ENCODE data around the gene AQP2.

The AQP2 gene

DNA sequence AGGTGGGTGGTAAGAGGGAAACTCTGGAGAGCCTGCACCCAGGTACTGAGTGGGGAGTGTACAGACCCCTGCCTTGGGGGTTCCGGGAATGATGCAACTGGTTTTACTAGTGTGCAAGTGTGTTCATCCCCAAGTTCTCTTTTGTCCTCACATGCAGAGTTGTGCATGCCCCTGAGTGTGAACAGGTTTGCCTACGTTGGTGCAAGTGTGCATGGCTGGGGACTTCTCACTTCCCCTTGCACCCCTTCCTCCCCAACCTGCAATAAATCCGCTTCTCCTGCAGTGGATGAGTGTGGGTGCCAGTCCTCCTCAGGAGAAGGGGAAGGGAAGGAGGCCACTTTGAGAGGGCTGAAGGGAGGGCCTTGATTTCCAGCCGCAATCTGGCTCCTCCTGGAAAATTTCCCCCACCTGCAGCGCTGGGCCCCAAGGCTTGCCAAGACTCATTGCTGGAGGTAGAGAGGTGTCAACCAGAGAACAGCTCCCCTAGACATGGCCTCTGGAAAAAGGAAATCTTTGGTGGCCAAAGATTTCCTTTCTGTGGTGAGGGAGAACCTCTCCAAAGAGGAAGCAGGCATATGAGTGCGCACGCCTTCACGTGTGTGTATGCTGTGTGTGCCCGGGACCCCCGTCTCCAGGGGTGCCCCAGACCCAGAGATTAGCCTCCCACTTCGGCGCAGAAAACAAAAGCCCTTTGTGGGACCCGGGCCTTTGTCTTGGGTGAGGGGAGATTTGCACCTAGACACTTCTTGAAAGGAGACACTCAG, 5.5 kb downstream of the AQP2 start:
- no peak for DNase-seq (ENCODE audit: low read depth, low spot score)

DNA sequence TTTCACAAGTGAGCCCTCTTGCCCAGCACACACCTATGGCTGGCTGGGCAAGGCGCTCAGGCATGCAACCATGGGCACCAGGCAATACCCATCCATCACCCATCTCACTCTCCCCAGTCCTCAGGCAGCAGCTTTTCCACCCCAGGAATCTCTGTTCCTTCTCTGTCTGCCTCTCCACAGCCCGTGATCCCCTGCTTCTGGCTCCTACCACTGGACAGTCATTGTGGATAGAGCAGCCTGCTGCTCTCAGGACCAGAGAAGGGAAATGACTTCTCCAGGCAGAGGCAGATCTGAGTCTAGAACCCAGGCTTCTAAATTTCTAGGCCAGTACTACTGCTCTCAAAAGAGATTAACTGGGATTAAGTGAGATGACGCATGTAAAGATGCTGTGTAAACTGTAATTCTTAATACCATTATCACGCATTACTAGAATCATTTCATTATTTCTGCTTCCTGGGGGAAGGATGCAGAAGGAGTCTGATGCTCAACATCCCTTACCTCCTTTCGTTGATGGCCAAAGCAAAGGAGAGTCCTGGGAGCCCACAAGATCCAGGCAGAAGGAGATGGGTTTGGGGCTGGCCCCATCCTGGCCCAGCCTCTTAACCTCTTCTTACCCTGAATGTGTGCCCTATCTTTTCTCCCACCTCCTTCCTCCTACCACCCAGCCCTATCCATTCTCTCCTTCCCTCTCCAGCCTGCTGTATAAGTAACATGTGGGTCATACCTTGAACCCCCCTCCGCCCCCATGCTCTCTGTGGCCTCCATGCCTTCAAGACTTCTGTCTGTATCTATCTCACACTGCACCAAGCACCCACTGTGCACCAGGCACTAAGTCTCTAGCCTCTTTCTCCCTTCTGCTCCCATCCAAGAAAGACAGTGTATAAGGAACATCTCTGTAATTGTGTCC, 6.4 kb downstream of the AQP2 start:
- no peak for DNase-seq (ENCODE audit: low read depth, low spot score)

DNA sequence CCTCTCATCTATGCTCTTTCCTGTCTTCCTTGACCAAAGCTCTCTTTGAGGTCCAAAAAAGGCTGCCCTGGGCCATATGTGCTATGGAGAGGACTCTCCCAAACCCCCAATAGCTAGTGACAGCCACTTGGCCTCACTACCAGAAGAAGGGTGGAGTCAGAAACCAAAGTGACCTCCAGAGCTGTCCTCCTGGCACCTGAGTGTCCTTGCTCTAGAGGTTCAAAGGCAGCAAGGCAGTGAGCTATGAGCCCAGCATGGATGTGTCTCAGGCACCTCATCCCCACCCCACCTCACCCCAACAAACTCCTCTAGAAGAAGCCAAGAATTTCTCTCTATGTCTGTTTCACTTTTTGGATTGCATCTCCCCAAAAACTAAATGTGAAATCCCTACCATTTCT, 7.0 kb downstream of the AQP2 start:
- DNase-seq (ENCODE audit: low read depth, low spot score), result no peak

DNA sequence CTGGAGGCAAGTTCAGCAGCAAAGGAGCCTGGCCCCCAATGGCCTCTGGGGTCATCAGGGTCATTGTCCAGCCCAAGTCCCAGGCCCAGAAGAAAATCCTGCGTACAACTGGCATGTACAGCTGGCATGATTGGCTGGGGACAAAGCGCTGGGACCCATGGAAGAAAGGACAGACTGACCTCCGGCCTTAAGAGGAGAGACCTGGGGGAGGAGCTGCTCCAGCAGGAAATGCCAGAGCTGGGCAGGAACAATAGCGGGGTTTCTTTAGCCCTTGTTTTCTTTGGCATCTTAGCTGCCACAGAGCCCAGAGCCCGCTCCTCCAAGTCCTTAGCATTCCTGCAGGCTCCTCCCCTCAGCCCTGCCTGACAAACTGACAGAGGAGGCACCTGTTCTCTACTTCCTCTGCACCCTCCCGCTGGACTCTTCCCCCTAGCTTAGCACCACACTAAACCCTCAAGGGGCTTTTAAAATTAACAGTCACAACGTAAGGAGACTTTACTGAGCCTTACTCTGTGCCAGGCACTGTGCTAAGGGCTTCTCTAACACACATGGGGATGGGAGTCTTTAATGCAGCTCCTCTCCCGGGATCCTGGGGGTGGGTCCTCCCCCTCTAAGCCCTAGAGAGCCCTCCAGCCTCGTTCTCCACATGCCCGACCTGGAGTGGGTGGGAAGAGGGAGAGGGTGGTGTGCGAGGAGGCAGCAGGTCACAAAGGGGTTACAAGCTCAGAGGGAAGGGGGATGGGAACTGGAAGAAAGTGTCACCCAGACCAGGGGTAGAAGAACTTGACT, 9.3 kb downstream of the AQP2 start:
- DNase-seq (ENCODE audit: low read depth, low spot score), result peak; percentile 77

DNA sequence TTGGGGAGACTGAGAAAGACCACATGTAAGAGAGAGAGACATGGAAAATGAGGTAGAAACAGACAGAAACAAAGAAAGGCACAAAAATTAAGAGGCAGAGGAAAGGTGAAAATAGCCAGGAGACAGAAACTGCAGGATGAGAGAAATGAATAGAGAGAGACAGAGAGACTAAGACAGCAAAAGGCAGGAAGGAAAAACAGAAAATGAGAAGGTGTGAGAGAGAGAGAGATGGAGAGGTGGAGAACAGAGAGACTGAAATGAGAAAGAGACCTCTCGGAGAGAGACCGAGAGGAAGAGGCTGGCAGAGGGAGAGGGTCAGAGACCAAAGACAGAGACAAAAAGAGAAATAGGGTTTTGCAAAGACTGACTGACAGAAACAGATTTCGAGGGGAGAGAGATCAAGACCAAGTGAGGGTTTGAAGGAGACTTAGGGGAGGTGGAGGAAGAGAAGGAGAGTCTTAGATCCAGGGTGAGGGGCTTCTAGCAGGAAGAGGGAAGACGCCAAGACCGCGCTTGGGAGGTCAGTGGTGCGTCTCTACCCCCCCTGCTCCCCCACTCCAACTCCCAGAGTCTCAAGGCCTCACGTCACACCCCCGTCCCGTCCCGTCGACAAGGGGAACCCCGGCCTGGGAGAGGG, 10.1 kb downstream of the AQP2 start:
- no peak for DNase-seq (ENCODE audit: low read depth, low spot score)

DNA sequence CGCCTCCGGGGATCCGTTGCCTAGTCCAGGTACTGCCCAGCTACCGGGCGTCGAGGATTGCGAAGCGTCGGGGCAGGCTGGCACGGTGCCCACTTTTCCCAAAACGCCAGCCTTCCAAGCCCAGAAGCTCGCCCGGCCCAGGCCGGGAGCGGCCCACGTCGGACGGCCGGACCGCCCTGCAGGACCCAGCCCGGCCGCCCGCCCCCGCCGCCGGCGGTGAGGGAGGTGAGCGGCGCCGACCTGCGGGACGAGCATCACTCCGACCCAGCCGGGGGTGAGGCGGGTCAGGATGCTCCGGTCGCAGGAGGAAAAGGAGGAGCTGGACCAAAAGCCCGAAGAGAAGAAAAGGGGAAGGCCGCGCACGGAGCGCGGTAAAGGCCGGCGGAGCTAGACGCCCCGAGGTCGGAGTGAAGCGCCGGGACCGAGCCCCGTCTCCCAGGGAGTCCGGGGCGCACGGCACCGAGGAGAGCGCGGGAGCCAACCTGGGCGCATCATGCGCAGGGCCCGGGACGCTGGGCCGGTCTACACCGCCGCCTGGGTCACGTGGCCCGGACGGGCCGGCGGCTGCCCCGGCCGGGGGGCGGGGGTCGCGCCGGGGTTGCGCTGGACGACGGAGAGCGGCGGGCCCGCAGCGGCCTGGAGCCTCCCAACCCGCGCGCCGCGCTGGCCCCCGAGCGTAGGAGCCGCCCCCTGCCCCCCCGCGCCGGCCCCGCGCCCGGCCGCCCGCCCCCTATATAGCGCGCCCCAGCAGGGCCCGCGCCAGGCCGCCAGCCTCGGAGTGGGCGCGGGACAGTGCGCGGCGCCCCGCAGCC, 10.8 kb downstream of the AQP2 start, which contains the start of gene AQP5:
Gene AQP5 (plus strand): TSS at position 762 of the 812 bp plus-strand sequence. CDS start 146 bp downstream, outside the sequence.
- DNase-seq (ENCODE audit: low read depth, low spot score), result no peak

DNA sequence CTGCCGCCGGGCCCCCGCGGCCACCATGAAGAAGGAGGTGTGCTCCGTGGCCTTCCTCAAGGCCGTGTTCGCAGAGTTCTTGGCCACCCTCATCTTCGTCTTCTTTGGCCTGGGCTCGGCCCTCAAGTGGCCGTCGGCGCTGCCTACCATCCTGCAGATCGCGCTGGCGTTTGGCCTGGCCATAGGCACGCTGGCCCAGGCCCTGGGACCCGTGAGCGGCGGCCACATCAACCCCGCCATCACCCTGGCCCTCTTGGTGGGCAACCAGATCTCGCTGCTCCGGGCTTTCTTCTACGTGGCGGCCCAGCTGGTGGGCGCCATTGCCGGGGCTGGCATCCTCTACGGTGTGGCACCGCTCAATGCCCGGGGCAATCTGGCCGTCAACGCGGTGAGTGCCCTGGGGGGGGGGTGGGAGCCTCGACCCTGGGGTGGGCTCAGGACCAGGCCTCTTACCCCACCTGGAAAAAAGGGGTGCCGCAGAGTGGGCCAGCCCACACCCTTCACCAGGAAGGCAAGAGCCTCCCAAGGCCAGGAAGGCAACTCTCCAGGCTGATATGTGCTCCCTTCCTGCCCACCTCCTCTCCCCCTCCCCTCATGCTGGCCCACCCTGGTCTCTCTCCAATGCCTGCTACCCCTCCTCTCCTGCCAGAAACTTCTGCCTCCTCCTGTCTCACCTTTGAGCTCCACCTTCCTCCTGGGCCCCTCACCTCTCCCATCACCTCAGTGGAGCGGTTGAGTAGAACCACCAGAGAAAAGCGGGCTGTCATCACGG, 11.6 kb downstream of the AQP2 start:
- no peak for DNase-seq (ENCODE audit: low read depth, low spot score)

DNA sequence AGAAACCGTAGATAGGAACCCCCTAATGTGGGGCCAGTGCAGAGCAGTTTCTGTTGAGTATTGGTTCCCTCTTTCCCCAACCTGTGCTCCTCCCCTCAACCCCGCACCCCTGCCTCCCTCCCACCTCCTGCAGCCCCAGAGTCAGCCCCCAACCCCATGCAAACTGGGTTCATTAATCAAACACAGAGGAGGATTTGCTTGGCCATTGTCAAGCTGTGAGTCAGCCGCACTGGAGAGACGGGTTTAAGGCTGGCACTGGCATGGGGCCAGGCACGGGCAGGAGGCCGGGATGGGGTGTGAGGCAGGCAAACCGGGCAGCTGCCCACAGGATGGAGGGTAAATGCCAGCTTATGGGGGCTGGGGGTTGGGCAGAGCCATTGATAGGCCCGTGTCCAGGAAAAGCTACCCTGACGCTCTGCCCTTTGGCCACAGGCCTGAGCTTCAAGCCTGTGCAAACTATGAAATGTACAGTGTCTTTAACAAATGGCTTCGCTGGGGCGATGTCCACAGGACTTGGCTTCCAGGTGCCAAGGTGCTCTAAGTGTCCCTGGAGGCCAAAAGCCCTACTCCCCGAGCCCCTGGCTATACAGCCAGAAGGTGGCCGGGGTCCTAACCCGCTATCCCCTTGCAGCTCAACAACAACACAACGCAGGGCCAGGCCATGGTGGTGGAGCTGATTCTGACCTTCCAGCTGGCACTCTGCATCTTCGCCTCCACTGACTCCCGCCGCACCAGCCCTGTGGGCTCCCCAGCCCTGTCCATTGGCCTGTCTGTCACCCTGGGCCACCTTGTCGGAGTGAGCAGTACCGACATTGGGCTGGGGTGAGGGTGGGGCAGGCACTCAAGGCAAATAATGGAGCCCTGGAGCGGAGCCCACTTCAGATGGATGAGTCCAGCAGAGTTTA, 12.6 kb downstream of the AQP2 start:
- DNase-seq (ENCODE audit: low read depth, low spot score), result no peak

DNA sequence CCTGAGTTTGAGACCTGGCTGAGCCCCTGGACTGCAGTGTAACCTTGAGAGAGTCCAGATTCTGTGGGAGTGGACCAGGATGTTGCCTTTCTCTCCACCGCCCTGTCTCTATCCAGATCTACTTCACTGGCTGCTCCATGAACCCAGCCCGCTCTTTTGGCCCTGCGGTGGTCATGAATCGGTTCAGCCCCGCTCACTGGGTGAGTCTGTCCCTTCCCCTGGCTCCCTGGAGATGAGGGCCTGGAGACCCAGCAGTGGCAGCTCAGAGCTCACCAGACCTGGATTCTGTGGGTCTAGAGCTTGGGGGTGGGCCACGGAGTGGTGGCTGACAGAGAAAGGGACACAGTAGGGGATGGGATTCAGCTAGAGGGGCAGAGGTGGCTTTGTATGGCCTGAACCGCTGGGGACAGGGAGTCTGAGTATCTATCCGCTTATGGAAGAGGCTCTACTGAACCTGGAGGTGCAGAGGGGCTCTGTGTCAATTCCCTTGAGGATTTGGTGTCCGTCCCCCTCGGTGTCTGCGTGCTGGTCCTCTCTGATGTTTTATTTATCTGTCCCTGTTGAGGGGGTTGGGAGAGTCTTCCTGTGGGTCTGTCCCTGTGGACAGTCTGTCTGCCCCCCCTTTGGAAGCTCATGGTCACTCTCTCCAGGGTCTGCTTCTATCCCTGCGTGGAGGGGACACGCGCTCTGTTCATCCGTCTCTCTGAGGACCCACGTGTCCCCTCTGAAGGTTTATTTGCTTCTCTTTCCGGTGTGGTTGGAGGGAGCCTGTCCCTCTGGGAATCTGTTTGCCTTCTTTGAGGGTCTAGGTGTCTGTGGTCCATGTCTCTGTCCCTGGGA, 13.7 kb downstream of the AQP2 start:
- DNase-seq (ENCODE audit: low read depth, low spot score), result no peak

DNA sequence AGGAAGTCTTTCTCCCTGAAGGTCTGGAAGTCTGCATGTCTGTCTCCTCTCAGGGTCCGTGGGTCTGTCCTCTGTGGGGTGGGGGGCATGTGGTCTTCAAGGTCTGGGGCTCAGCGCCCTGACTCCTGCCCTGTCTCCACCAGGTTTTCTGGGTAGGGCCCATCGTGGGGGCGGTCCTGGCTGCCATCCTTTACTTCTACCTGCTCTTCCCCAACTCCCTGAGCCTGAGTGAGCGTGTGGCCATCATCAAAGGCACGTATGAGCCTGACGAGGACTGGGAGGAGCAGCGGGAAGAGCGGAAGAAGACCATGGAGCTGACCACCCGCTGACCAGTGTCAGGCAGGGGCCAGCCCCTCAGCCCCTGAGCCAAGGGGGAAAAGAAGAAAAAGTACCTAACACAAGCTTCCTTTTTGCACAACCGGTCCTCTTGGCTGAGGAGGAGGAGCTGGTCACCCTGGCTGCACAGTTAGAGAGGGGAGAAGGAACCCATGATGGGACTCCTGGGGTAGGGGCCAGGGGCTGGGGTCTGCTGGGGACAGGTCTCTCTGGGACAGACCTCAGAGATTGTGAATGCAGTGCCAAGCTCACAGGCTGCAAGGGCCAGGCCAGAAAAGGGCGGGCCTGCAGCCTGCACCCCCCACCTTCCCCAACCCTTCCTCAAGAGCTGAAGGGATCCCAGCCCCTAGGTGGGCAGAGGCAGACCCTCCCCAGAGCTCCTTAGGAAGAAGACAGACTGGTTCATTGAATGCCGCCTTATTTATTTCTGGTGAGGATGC, 14.5 kb downstream of the AQP2 start:
- DNase-seq (ENCODE audit: low read depth, low spot score), result no peak

DNA sequence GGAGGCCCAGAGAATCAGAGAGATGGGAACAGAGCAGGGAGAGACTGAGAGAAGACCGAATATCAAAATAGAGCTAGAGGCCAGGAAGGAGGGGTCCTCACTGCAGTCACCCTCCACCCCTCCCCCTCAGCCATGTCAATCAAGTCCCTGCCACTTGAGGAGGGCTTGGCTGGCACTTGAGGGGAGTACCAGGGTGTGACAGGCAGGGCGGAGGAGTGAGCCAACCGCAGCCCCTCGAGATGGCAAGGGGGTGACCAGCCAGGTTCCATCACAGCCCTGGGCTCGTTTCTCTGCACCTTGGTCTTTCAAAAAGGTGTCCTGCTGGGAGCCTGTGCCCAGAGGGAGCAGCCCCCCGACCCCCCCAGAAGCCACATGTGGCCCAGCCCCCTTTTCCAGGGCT, 15.3 kb downstream of the AQP2 start:
- no peak for DNase-seq (ENCODE audit: low read depth, low spot score)

DNA sequence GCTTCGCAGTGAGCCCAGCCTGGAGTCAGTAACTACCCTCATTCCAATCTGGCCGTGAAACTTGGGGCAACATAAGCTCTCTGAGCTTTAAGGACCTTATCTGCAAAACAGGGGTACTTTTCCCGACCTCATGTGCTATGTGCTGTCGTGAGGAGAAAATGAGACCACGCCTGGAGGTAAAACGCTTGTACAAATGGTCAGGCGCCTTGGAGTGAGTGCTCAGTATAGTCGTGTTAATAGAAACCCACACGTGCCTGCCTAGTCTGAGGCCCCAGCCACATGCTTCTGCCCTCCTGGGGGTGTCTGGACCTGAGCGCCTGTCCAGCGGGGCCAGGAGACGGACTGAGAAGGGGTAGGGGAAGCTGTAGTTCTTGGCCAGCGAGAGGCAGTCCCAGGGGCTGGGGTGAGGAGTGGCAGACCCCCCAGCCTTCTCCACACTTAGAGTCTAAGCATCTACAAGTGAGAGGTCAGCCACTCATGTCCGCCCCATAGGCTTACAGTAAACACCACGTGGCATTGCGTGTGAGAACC, 16.0 kb downstream of the AQP2 start:
- DNase-seq (ENCODE audit: low read depth, low spot score), result no peak

DNA sequence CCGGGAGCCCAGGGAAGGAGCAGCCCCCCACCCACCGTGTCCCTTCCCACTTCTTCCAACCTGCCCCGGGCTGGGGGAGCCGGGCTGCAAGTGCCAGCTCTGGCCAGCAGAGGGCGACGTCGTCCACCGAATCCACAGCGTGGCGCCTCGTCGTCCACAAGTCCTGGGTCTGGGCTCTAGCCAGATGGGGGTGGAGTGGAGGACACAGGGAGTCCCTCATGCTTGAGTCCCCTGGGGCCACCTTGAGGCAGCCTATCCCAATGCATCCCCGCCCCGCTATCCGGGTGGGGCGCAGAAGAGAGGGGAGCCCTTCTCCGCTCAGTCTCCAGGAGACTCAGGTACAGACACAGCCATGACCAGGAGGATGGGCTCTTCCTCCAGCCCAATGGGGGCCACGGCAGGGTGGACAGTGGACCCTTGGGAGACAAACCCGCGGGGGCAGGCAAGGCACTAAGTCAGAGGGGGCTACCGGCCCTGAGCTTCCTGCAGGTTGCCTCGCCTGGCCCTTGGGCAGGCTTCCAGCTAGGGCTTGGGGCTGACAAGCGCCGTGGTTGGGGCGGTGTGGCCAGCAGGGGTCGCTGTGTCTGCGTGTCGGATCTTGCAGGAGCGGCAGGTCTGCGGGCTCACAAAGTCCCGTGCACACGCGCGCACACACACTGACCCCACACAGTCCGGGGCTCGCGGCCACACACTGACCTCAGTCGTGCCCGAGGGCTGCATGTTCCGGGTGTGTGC, 16.7 kb downstream of the AQP2 start:
- DNase-seq (ENCODE audit: low read depth, low spot score), result no peak

DNA sequence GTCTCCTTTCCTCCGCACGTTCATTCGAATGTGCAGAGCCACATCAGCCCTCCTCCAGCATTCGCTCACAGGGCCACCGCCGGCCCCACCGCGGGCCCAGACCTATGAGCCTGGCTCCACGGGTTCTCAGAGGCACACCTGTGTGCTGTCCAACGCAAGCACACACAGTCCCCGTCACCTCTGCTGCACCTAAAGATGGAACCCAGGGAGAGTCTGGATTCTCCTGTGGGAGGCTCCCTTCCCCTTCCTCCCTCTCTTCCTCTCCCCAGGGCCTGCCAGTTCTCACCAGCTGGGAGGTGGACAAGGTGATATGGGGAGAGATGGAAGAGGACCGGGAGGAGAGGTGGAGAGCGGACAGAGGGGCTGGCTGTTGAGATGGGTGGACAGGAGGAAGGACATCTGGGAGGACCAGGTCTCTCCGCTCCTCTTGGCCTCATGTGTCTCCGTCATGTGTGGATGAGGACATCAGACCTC, 17.3 kb downstream of the AQP2 start:
- DNase-seq (ENCODE audit: low read depth, low spot score), result no peak

DNA sequence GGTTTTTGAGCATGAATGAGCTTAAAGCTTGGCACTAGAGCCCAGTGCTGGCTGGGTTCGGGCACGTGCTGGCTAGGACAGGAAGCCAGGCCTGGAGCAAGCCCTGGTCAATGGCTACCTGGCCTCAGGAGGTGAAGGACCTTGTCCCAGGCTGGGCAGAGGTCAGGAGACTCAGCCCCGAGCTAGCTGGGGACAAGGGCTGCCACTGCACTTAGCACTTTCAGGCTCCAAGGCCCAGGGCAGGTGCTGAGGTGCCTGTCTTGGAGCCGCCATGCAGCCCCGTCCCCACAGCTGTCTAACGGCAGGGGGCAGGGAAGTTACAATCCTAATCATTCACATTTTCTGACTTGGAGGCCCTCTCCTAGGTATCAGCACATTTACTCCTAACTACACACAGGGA, 17.9 kb downstream of the AQP2 start:
- no peak for DNase-seq (ENCODE audit: low read depth, low spot score)

DNA sequence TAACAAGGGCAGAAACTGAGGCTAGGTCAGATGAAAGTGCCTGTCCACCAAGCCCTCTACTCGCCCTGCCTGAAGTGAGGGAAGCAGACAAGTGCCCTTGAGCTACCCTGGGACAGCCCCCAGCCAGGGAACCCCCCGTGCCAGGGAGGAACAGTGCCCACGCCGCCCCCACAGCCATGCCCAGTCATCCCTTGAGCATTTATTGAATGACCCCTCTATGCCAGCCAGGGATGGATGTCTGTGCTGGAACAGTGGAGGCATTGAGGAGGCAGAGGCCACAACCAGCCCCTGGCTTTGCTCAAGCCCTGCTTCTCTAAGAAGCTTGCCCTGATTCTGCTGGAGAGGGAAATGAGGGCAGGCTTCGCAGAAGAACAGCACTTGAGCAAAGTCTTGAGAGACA, 18.5 kb downstream of the AQP2 start:
- DNase-seq (ENCODE audit: low read depth, low spot score), result no peak

Data from iPS DF 19.7 (cell line).